Amniotic epithelial cell (primary cell): ENCODE measurements around the gene CCDC142.

Experiments
- DNase-seq: peaks from one replicate; pipeline ENCODE4 v3.0.0-alpha.2; 2010; ENCODE audit warnings: low read depth

Gene CCDC142

DNA sequence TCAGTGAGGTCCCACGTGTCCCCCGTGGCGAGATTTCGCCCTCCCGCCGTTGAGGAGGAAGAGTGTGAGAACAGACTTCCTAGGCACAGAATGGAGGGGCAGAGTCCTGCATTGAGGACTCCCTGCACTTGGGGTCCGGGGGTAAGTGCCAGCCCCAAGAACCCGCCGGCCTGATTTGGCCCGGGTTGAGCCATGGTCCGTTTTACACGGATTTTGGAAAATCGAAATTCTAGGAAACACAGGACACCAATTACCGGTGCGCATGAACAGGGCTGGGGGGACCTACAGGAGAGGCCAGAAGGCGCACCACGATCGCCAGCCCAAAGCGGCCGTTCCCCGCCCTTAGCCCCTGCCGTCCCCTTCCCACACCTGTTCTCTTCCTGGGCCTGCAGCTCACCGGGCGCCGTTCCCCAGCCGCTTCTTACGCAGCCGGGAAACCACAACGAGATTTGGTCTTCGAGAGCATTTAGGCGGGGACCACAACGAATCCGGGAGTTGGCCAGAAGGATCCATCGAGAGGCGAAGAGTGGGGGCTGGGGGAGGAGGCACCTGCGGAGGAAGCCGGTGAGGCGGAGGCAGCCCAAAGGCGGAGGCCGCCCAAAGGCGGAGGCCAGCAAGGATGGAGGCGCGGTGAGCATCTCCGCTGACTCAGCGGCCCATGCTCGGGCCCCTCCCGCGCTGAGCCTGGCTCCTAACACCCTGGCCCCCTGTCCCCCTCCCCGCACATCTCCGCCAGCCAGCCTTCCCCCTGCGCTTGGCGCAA lies 31.0 kb upstream of the CCDC142 start:
- DNase-seq = no peak

DNA sequence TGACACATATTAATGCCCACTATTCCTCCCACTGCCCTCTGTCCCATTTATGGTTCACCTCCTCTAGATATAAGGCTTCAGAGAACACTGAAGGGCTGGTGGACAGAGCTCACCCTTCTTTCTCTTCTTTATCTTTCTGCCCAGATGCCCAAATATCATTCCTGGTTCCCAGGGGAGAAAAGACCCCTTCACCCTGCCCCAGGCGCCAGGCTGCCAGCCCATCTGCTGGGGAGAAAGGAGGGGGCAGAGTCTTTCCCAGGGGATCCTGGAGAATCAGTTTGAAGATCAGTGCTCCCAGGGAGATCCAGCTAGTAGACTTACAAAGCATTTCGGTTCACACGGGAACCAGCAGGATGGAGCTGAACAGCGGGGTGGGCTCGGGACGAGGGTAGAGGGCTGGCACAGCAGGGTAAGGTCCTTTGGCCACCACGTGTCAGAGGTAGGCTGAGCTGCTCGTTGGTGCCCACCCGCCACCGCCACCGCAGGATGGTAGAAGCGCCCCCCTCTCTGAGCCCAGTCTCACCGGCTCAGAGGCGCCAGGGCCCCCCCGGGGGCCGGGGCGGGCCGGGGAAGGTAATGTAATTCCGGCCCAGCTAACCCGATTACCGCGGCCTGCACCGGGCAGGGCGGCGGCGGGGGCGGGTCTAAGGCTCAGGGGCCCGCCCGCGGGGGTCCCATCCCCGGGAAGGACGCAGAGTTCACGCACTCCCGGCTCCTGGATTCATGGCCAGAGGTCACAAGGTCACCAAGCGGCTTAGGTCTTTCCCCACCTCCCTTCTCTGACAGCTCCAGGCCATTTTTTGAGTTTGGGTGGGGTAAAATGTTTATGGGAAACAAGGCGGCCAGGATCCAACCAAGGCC lies 30.2 kb upstream of the CCDC142 start:
- no peak for DNase-seq

DNA sequence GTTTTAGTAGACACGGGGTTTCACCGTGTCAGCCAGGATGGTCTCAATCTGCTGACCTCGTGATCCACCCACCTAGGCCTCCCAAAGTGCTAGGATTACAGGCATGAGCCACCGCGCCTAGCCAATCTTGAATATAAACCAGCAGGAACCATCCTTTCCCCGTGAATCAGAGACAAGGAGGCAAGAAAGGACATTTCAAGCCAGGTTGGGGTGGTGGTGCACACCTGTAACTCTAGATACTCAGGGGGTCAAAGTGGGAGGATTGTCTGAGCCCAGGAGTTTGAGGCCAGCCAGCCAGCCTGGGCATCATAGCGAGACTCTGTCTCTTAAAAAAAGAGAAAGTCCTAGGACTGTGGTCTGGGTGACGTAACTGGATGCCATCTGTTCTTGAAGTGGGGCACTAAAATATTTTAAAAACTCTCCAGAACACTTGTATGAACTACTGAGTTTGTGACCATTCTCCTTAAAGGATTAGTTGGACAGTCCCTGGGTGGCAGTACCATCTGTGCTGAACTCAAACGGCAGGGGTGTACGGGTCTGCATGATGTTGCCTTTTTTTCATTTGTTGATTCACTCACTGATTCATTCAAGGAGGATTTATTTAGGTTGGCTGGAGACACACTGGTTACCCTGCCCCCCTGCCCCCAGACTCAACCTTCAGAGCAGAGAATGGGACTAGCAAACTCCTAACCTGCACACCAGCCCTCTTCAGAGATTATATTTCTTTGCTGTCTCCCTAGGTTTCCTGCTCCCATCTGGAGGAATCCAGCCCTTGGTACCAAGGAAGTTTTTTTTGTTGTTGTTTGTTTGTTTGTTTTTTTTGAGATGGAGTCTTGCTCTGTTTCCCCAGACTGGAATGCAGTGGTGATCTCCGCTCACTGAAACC lies 28.5 kb upstream of the CCDC142 start:
- no peak for DNase-seq

DNA sequence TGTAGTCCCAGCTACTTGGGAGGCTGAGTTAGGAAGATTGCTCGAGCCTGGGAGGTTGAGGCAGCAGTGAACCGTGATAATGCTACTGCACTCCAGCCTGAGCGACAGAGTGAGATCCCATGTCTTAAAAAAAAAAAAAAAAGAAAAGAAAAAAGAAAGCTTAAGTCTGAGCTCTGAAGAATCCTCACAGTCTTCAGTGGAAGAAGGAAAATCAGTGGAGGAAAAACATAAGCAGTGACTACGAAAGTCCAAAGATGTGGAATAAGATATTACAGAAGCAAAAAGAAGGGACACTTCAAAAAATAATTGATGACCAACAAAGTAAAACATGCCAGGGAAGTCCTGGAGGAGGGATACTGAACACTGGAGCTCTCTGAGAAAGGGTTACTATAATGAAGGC lies 27.5 kb upstream of the CCDC142 start:
- DNase-seq = no peak

DNA sequence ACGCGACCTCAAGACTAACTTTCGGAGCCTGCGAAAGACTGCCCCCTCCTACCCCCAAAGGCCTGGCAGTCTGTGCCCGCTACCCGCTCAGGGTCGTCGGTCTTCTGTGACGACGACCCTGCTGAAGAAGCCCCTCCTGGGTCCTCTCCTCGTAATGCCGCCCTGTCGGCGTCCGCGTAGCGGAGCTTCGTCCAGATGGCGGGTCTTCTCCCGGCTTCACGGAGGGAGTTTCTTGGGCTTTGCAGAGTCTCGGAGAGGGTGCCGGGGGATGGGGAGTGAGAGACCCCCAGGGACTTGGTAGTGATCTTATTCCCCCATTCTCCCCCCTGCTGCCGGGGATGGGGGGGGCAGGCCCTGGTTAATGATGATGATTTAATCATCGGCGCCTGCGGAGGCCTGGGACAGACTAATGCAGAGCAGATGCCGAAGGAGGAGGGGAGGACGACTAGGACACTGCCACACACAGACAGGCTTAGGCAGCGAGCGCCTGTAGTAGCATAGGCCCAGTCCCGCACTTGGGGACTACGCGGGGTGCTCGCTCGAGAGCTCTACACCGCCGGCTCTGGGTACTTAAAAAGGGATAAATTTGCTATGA lies 25.2 kb upstream of the CCDC142 start:
- no peak for DNase-seq

DNA sequence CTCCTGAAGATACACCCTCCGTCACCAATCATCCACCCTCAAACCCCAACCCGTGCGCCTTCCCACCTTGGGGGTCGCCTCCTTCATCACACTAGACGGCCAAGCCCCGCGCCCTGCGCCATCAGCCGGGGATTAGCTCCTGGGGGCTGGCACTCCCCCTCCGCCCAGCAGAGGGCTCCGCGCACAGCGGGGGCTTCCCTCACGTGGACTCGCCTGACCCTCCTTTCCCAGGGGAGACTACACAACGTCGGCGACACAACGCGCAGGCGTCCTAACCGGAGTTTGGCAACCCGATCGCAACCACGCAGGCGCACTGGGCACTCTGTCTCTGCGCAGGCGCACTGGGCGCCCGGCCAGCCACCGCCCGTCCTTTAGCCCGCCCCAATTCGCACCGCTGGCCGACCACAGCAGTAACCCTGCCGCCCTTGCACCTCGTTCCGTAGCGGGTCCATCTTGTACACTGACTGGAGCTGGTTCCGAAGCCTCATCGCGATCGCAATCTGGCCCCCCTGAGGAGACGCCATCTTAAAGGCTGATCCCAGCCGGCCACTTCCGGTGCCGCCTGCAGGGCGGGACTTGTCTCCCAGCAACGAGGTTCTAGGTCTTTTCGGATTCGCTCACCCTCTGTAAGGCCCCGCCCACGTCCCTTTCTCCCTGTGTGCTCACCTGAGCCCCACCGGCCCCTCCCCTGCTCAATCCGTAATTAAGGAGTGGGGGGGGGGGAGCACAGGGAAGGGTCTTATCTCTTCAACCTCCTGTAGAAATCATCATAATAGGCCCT lies 24.5 kb upstream of the CCDC142 start, which contains the start of gene PCGF1:
TSS of gene PCGF1 (minus strand) at position 551 of the 781 bp plus-strand sequence. CDS start at position 524, 27 bp downstream.
- peak; percentile 95 for DNase-seq

DNA sequence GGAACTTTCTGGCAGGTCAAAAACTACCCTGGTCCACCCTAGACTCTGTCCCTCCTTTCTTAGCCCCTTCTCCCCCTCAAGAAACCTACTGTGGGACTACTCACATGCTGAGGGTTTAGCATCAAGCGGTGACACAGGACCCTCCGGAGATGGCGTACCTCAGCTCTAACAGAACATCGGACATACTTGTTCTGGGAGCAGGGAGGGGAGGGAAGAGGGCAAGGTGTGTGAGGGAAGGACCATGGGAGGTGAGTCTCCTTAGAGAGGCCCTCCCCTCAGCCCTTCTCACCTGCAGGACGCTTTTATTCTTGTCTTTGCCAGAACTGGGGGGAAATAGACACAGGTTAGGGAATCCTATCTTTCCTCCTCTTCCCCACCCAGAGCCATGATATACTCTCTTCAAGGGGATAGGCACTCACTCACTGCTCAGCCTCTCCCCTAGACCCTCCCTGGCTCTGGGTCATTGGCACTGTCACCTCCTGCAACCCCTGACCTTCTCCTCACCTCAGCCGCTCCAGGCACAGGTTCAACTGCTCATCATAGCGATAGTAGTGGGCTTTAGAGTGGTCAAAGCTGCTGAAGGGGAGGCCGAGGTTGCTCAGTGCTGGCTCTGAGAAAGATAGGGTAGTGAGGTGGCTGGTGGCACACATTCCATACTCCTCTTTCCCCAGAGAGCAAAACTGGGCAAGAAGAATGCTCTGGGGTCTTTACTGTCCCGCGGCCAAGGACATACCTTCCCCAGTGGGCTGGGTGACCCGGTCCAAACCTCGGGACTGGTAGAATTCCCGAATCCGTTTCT lies 22.8 kb upstream of the CCDC142 start:
- DNase-seq = no peak

DNA sequence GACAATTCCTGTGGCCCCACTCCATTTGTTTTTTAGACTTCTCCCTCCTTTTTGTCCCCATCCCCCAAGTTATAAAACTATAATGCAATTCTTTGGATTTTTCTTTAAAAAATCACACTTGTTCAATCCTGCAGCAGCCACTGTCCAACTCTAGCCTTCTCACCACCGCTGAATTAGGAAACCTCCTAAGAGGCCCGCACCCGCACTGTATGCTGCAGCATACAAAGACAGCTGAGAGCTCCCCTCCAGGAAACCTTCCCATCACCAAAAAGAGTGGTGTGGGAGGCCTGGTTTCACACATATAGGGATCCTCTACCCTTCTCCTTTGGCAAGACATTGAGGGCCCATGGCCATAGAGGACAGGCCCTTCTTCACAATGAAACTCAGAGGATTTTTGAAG lies 21.8 kb upstream of the CCDC142 start:
- DNase-seq = no peak

DNA sequence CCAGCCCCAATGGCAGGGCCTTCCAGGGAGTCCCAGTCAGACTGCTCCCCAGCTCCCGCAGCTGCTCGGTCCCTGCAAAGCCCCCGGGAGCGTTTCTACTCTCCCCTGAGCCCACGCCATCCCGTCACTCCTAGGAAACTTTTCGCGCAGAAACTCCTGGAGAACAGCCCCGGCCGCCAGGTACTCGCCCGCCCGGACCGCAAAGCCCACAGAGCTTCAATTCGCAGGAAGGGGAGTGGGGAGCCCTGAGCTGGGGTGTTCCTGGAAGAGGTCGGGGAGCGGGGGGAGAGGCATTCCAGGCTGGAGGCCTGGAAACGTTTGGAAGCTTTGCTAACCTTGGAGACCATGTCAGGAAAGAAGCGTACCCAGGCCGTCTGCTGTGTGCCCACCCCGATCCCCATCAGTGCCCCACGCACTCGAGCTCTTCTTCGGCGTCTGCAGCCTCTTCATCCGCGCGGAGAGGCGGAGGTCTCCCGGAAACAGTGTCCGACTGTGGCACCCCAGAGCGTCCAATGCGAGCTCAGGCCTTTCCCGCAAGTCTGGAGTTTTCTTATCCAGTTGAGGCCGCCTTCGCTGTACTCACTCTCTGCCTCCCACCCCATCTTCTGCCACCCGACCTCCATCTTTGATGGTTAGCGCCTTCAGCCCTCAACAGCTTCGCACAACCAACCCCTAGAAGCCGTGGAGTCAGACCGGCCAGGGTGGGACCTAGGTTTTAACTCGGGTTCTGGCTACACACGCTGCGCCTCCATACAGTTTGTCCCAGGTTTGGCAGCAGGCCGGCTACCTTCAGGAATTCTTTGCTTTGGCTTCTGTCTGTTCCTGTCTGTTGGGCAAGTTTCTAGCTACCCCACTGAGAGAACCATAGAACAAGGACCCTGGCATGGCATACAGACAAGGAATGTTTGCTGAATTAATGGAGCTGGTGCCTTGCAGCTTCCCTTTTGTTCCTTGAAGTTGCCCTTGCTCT lies 21.0 kb upstream of the CCDC142 start:
- DNase-seq = peak; percentile 44

DNA sequence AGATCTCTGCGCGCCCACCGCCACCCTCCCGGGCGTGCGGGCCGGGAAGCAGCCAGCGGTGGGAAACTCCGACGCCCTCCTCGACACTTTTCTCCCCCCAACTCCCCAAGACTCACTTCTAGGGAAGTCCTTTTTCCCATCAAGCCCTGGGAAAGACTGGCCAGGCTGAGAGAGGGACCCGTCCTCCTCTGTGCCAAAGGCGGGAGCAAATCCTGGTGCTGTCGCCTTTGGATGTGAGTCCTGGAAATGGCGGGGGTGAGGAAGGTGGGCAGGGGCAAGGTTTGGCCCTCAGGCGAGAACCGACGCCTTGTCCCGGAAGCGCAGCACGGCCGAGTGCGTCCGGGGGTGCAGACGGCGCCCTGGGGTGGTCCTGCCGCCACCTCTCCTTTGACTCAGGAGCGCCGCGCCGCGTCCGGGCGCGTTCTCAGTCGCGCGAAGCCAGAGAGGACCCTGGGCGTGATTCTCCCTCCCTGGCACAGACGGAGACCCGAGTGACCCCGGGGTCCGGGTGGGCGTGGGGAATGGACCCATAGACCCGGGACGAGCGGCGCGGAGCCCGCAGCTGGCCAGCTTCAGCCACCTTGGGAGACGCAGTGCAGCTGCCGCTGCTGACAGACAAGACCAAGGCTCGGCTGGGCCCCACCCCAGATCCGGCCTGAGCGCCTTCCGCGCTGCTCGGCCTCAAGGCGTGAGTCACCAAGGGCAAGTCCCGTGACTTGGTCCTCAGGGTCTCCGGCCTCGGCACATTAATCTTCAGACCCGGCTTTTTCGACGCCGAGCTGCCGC lies 20.1 kb upstream of the CCDC142 start:
- peak; percentile 85 for DNase-seq

DNA sequence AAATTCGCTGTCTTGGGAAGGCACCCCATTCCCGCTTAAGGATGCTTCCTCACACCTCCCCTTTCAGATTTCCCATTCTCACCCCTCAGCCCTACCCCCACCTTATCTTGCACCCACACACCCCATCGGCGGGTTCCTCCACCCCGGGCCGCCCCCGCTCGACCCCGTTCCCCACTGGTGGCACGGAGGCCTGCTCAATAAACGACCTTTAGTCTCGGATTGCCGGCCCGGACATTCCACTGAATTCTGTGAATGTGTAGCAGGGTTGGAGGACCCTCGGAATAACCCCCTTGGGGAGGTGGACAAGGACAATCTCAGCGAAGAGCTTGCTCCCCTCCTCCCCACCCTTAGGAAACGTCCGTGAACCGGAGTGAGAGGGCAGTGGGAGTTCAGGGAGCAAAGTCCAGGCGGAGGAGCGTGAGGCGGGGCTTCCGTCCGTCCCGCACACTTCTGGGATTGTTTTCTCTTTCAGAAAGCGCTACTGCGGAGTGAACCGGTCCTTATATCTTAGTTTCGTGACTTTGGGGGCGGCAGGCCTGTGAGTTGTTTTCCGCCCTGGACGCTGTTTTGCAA lies 19.4 kb upstream of the CCDC142 start:
- DNase-seq = no peak

DNA sequence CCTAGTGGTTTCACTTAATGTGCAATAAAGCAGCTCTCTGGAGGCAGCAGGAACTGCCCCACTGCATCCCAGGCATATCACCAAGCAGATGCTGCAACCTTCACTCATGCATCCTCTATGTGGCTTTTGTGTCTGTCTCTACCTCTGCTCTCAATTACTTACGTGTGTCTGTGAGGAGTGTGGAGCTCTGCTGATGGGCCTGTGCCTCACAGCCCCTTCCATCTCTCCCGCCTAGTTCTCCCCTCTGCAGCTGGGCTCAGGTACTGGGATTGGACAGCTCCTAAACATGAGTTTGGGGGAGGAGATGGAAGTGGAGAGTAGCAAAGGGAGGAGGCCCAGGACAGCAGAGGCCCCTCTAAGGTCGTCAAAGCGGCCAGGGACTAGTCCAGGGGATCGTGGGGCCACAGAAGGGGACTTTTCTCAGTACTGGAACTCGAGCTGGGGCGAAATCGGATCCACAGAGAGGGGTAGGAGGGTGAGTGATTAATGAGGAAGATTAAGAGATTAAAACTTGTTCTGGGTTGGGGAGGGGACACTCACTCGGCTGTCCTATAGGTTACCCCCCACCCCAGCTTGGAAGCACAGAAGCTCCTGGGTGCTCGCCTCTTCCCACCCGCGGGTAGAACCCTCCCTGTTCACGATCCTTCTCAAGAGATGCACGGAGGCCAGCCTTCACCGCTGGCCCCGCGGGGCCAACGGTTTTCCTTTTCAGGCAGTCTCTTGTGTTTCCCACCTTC lies 18.7 kb upstream of the CCDC142 start:
- no peak for DNase-seq

DNA sequence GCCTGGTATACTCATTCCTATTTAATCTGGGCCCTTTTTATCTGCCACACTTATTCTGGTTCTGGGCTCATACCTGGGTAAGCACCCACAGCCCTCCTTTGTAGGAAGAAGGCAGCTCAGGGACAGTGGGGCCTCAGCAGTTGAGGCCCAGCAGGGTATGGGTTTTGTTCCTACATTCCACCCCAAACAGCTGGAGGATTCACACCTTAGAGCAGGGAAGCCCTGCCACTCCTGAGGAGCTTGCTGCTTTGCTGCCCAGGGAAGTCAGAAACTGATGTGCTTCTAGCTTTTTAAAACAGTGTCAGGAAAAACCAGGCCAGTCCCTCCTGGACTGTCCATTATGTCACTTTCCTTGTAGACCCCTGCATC lies 17.8 kb upstream of the CCDC142 start:
- no peak for DNase-seq

DNA sequence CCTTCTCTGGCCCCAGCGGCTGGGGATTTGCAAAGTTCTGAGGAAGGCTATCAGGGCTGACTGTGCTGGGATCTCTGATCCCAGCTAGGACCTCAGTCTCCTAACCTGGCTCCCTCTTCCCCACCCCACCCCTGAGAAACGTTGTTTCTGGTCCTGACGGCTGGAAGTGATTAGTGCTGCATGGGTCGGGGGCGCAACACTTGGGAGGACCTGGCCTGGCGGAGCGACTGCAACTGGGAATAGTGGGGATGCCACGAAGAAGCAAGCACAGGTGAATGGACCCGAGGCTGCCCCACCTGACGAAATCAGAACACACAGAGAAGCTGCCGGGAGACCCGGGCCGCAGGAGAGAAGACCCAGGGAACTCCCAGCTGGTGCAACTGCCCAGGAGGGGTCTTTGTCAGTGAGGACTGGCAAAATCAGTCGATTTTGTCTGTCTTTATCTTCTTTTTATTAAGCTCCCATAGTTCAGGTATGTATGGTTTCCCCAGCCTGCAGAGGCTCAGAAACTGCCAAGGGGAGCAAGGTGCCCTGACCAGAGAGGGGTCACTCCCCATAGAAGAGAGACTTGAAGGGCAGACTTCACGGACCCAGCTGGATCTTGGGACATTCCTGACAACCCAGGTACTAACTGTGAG lies 17.3 kb upstream of the CCDC142 start:
- DNase-seq = no peak

DNA sequence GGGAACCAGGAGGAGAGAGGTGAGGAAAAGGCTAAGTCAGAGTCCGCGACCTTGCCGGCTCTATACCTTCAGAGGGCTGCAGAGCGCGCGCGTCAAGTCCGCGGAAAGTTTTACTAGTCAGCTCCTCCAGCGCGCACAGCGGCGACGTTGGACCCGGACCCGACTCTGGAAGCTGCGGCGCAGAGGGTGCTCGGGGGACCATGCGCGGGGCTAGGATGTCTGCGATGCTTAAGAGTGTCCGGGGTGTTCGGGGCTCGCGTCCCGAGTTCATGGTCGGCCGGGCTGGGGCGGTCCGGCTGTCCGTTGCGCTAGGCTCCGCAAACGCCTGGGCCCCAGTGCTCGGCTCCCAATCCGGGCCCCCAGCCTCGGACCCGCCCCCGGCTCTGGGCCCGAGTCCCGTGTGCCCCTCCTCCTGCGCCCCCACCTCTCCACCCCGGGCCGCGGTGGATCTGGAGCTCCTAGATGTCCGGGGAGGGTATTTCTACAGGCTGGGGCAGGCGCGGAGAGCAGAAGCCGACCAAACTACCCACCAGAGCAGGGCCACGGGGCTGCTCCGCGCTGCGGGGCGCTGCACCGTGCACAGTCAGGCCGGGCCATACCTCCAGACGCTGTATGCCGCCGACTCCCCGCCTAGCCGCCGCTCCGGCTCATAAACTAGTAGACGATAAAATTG lies 16.6 kb upstream of the CCDC142 start, which contains the start of gene LBX2:
TSS of gene LBX2 (minus strand) at position 337 of the 673 bp plus-strand sequence. CDS start at position 271, 66 bp downstream.
- DNase-seq = no peak
